ENCODE data around the gene KCTD5. TPM values are rescaled to one million over a fixed set of nuclear protein-coding genes. Genes with fewer than 3 reads are reported as not detected.

Gene KCTD5
- polyA plus RNA-seq, 1 experiment: 34.5 TPM

GRCh38 chr16:2751577-2752034, 69.3 kb downstream of the KCTD5 start:
- ChIA-PET POLR2A (no interaction called here), CTCF (interaction anchor here (0.6 kb wide), 1 partner anchor 124 kb away, joined by 3 read pairs; no protein-coding TSS in a partner anchor)
- peaks cover 1% of the 10 kb centered on the region for H3K36me3 ChIP-seq (ENCODE audit: control insufficient read depth, insufficient read depth, low read length)
- H3K4me3 ChIP-seq (ENCODE audit: low read depth, low read length): peak overlapping the region; percentile 92
- H3K27me3 ChIP-seq (ENCODE audit: control insufficient read depth, insufficient read depth, low read length): no peaks in the 10 kb centered on the region
- no peak for DNase-seq (ENCODE audit: low read depth)
- TF ChIP-seq CTCF (IDR thresholded peaks at IDR 0.05; ENCODE audit: insufficient read depth, low read depth, low read length): no peak

GRCh38 chr16:2752035-2752849, 69.9 kb downstream of the KCTD5 start, which contains the start of gene SRRM2:
Gene SRRM2 (plus strand): TSS chr16:2752638. CDS start chr16:2756365, 3,727 bp downstream.
- DNase-seq (ENCODE audit: low read depth): peak; percentile 62
- no peaks in the 10 kb centered on the region for H3K27me3 ChIP-seq (ENCODE audit: control insufficient read depth, insufficient read depth, low read length)
- H3K36me3 ChIP-seq (ENCODE audit: control insufficient read depth, insufficient read depth, low read length): peaks cover 1% of the 10 kb centered on the region
- no peak for TF ChIP-seq CTCF (IDR thresholded peaks at IDR 0.05; ENCODE audit: insufficient read depth, low read depth, low read length)
- ChIA-PET POLR2A (interaction anchor here (0.6 kb wide), 1 partner anchor 13 kb away, joined by 8 read pairs; no protein-coding TSS in a partner anchor), CTCF (interaction anchor here (0.6 to 1.8 kb wide), 3 partner anchors 11 to 123 kb away, joined by 3 to 7 read pairs (median 7); no protein-coding TSS in a partner anchor)
- peak within 1 kb of the TSS; percentile 92 for H3K4me3 ChIP-seq (ENCODE audit: low read depth, low read length)

GRCh38 chr16:2752850-2753732, 70.8 kb downstream of the KCTD5 start:
- CTCF ChIA-PET: interaction anchor here (1.7 to 1.8 kb wide), 2 partner anchors 10 to 115 kb away, joined by 7 read pairs; no protein-coding TSS in a partner anchor
- H3K27me3 ChIP-seq (ENCODE audit: control insufficient read depth, insufficient read depth, low read length): no peaks in the 10 kb centered on the region
- DNase-seq (ENCODE audit: low read depth): peak; percentile 18
- POLR2A ChIA-PET: interaction anchor here (0.6 to 0.7 kb wide), 2 partner anchors 14 to 26 kb away, joined by 3 to 8 read pairs; no protein-coding TSS in a partner anchor
- TF ChIP-seq CTCF (IDR thresholded peaks at IDR 0.05; ENCODE audit: insufficient read depth, low read depth, low read length): no peak
- peaks cover 7% of the 10 kb centered on the region for H3K36me3 ChIP-seq (ENCODE audit: control insufficient read depth, insufficient read depth, low read length)
- H3K4me3 ChIP-seq (ENCODE audit: low read depth, low read length): peak overlapping the region; percentile 92

GRCh38 chr16:2753733-2754020, 71.4 kb downstream of the KCTD5 start:
- no peak for DNase-seq (ENCODE audit: low read depth)
- Histone ChIP-seq H3K4me3 (ENCODE audit: low read depth, low read length) (peak overlapping the region; percentile 92), H3K36me3 (ENCODE audit: control insufficient read depth, insufficient read depth, low read length) (peaks cover 10% of the 10 kb centered on the region), H3K27me3 (ENCODE audit: control insufficient read depth, insufficient read depth, low read length) (no peaks in the 10 kb centered on the region)
- POLR2A ChIA-PET: interaction anchor here (0.7 kb wide), 1 partner anchor 25 kb away, joined by 3 read pairs; no protein-coding TSS in a partner anchor
- CTCF ChIA-PET: interaction anchor here (1.2 to 1.8 kb wide), 3 partner anchors 10 to 115 kb away, joined by 5 to 7 read pairs (median 7); no protein-coding TSS in a partner anchor
- peak; percentile 8; the same call in 1 of the 2 replicates for TF ChIP-seq CTCF (IDR thresholded peaks at IDR 0.05; ENCODE audit: insufficient read depth, low read depth, low read length)

Measured in BJ (cell line).